K562 (cell line): ENCODE data around the gene CHD3. TPM values are rescaled to one million over a fixed set of nuclear protein-coding genes. Genes with fewer than 3 reads are reported as not detected.

Source experiments
- TAF15 ChIP-seq: fragments of 200-400 bp; formaldehyde crosslinking; IDR thresholded peaks from 2 replicates; pipeline ENCODE4 v1.6.1; 2017; ENCODE audit warnings: mild to moderate bottlenecking, low read depth, low read length, moderate library complexity
- ZSCAN32 ChIP-seq: fragments of 450-650 bp; formaldehyde crosslinking; IDR thresholded peaks from 2 replicates; pipeline ENCODE4 v1.4.0; 2020; ENCODE audit warnings: mild to moderate bottlenecking, moderate library complexity
- polyA plus RNA-seq, 8 experiments: library from polyadenylated mRNA; depleted of rRNA in 4 of 8; stranded (reverse) in 5 of 8; unstranded in 3 of 8; fragments of >200 nt; fragmentation: Nextera tagmentation in 2 of 8; fragmentation: Illumina TruSeq in 1 of 8; extraction: Ambion mirVana in 2 of 8; extraction: Trizol in 1 of 8; gene quantifications; 2 replicates each; pipeline versions ENCODE4 v1.2.1 to v1.2.3, GENCODE V29; 2011 to 2014; ENCODE audit warnings: inconsistent platforms in 1 of 8, missing spikeins in 1 of 8
- total RNA-seq, 7 experiments: library from RNA; depleted of rRNA in 6 of 7; stranded (reverse); fragments of >200 nt in 6 of 7; fragmentation: Illumina TruSeq in 2 of 7; extraction: Trizol in 2 of 7; gene quantifications; 2 replicates each; pipeline versions ENCODE4 v1.2.1 to v1.2.3, GENCODE V29; 2011 to 2021; ENCODE audit warnings: low replicate concordance in 1 of 7
- TF ChIP-seq, protein P1 (sequence below): fragments of 450-650 bp; IDR thresholded peaks from 2 replicates; pipeline ENCODE4 v1.7.1; 2018; ENCODE audit warnings: mild to moderate bottlenecking, low read depth; ENCODE audit not compliant: partially characterized antibody
- TF ChIP-seq, protein P2 (sequence below): fragments of 450-650 bp; conservative IDR thresholded peaks from 2 replicates; pipeline ENCODE4 v1.6.1; 2016; ENCODE audit warnings: missing genetic modification characterization, low read depth, mild to moderate bottlenecking, control low read depth, missing compliant biosample characterization
- TF ChIP-seq, protein P3 (sequence below): fragments of 250-450 bp; sonication (Bioruptor Pico); IDR thresholded peaks from 2 replicates; pipeline ENCODE4 v1.8.0; 2021; ENCODE audit warnings: moderate library complexity, mild to moderate bottlenecking, inconsistent platforms
- TF ChIP-seq, protein P4 (sequence below): fragments of 250-450 bp; sonication (Bioruptor Pico); IDR thresholded peaks from 2 replicates; pipeline ENCODE4 v1.9.0; 2021; ENCODE audit warnings: mild to moderate bottlenecking, inconsistent platforms
- TF ChIP-seq, protein P5 (sequence below): fragments of 450-650 bp; formaldehyde crosslinking; conservative IDR thresholded peaks from 2 replicates; pipeline ENCODE4 v1.4.0; 2022; ENCODE audit warnings: mild to moderate bottlenecking, missing genetic modification characterization
- TF ChIP-seq, protein P6 (sequence below): sonication (generic); formaldehyde crosslinking; IDR thresholded peaks from 2 replicates; pipeline ENCODE4 v1.8.0; 2022; ENCODE audit warnings: mild to moderate bottlenecking, missing genetic modification reagents

The CHD3 gene
- total and polyA plus RNA-seq, 9 of the 15 experiments (the other 6 are each of a cell fraction or from before 2014, with no cell fraction given) = 0.39 to 38.2 (median 21.2) TPM

DNA sequence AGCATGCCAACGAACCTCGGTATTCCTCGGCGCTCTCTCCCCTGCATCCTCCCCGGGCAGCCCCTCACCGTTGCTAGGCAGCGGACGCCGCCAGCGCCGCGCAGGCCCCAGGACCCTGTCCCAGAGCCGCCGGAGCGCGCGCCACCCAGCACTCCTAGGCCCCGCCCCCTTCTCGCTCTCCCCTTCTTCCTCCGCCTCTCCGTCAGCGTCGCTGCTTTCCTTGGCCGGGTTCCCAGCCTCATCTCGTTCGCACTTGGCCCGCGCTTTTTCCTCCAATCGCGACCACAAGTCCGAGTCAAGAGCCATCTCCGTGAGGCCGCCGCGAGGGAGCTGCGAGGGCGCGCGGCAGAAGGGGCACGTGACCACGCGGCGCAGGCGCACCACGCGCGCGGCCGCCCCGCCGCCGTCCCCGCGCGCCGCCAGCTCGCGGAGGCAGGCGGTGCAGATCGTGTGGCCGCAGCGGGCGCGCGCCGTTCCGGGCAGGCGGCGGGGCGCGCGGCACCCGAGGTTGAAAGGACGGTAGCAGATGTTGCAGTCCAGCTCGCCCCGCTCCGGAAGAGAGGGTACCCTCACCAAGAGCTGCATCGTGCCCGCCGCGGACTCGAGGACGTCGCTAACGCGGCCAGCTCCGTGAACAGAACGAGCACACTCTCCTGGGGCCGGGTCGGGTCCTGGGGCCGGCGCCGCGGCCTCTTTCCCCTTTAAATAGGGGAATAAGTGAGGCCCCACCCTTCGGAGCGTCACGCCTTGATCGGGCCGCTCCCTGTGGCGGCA lies 27.2 kb downstream of the CHD3 start, which contains the start of gene RNF227 (continued):
- TF ChIP-seq, protein P1, sequence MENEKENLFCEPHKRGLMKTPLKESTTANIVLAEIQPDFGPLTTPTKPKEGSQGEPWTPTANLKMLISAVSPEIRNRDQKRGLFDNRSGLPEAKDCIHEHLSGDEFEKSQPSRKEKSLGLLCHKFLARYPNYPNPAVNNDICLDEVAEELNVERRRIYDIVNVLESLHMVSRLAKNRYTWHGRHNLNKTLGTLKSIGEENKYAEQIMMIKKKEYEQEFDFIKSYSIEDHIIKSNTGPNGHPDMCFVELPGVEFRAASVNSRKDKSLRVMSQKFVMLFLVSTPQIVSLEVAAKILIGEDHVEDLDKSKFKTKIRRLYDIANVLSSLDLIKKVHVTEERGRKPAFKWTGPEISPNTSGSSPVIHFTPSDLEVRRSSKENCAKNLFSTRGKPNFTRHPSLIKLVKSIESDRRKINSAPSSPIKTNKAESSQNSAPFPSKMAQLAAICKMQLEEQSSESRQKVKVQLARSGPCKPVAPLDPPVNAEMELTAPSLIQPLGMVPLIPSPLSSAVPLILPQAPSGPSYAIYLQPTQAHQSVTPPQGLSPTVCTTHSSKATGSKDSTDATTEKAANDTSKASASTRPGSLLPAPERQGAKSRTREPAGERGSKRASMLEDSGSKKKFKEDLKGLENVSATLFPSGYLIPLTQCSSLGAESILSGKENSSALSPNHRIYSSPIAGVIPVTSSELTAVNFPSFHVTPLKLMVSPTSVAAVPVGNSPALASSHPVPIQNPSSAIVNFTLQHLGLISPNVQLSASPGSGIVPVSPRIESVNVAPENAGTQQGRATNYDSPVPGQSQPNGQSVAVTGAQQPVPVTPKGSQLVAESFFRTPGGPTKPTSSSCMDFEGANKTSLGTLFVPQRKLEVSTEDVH = peak; percentile 2
- TF ChIP-seq, protein P2, sequence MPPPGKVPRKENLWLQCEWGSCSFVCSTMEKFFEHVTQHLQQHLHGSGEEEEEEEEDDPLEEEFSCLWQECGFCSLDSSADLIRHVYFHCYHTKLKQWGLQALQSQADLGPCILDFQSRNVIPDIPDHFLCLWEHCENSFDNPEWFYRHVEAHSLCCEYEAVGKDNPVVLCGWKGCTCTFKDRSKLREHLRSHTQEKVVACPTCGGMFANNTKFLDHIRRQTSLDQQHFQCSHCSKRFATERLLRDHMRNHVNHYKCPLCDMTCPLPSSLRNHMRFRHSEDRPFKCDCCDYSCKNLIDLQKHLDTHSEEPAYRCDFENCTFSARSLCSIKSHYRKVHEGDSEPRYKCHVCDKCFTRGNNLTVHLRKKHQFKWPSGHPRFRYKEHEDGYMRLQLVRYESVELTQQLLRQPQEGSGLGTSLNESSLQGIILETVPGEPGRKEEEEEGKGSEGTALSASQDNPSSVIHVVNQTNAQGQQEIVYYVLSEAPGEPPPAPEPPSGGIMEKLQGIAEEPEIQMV (tag) = no peak
- TF ChIP-seq ZSCAN32 (CRISPR knock-in tag) (no peak), TAF15 (no peak)
- TF ChIP-seq, protein P3, sequence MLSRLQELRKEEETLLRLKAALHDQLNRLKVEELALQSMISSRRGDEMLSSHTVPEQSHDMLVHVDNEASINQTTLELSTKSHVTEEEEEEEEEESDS (CRISPR knock-in tag) = no peak
- TF ChIP-seq, protein P4, sequence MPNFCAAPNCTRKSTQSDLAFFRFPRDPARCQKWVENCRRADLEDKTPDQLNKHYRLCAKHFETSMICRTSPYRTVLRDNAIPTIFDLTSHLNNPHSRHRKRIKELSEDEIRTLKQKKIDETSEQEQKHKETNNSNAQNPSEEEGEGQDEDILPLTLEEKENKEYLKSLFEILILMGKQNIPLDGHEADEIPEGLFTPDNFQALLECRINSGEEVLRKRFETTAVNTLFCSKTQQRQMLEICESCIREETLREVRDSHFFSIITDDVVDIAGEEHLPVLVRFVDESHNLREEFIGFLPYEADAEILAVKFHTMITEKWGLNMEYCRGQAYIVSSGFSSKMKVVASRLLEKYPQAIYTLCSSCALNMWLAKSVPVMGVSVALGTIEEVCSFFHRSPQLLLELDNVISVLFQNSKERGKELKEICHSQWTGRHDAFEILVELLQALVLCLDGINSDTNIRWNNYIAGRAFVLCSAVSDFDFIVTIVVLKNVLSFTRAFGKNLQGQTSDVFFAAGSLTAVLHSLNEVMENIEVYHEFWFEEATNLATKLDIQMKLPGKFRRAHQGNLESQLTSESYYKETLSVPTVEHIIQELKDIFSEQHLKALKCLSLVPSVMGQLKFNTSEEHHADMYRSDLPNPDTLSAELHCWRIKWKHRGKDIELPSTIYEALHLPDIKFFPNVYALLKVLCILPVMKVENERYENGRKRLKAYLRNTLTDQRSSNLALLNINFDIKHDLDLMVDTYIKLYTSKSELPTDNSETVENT (CRISPR knock-in tag) = no peak
- TF ChIP-seq, protein P5, sequence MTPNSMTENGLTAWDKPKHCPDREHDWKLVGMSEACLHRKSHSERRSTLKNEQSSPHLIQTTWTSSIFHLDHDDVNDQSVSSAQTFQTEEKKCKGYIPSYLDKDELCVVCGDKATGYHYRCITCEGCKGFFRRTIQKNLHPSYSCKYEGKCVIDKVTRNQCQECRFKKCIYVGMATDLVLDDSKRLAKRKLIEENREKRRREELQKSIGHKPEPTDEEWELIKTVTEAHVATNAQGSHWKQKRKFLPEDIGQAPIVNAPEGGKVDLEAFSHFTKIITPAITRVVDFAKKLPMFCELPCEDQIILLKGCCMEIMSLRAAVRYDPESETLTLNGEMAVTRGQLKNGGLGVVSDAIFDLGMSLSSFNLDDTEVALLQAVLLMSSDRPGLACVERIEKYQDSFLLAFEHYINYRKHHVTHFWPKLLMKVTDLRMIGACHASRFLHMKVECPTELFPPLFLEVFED (CRISPR knock-in tag) = no peak
- TF ChIP-seq, protein P6, sequence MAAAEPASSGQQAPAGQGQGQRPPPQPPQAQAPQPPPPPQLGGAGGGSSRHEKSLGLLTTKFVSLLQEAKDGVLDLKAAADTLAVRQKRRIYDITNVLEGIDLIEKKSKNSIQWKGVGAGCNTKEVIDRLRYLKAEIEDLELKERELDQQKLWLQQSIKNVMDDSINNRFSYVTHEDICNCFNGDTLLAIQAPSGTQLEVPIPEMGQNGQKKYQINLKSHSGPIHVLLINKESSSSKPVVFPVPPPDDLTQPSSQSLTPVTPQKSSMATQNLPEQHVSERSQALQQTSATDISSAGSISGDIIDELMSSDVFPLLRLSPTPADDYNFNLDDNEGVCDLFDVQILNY (CRISPR knock-in tag) = peak; percentile 61; the same call in 1 of the 2 replicates
- TF ChIP-seq, all 486 proteins: peak for 114
